ENCODE measurements around the gene RSPO1.

The RSPO1 gene

DNA sequence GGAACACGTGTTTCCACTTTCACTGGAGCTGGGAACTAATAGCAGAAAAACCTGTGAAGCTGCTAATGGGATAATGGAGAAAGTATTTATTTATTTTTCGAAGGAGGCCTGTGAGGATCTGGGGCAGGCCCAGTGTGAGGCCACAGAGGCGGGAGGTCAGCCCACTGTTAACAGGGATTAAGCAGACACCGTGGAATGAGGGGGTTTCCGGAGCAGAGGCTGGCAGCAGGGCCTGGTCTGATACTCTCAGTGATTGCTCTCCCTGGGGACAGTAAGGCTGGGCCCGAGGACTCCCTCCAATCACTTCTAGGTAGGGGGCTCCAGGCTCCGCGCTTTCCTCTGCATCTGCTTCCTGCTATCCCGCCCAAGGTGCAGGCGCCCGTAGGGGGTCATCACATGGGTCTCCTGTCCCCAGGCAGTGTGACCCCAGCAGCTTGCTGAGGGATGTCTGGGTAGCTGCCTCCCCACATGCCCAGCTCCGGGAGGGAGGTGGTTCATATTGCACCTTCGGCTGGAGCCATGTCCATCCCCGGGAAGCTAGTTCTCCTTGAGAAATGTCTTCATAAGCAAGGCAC lies 28.8 kb upstream of the RSPO1 start:
- no peak overlapping the region for H3K4me3 ChIP-seq (ENCODE audit: control insufficient read depth, low read depth, low read length)
- TF ChIP-seq, protein P1, sequence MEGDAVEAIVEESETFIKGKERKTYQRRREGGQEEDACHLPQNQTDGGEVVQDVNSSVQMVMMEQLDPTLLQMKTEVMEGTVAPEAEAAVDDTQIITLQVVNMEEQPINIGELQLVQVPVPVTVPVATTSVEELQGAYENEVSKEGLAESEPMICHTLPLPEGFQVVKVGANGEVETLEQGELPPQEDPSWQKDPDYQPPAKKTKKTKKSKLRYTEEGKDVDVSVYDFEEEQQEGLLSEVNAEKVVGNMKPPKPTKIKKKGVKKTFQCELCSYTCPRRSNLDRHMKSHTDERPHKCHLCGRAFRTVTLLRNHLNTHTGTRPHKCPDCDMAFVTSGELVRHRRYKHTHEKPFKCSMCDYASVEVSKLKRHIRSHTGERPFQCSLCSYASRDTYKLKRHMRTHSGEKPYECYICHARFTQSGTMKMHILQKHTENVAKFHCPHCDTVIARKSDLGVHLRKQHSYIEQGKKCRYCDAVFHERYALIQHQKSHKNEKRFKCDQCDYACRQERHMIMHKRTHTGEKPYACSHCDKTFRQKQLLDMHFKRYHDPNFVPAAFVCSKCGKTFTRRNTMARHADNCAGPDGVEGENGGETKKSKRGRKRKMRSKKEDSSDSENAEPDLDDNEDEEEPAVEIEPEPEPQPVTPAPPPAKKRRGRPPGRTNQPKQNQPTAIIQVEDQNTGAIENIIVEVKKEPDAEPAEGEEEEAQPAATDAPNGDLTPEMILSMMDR (conservative IDR thresholded peaks at IDR 0.05; ENCODE audit: control insufficient read depth, insufficient read depth, low read depth, low read length): no peak
- DNase-seq (ENCODE audit: low read depth): no peak

DNA sequence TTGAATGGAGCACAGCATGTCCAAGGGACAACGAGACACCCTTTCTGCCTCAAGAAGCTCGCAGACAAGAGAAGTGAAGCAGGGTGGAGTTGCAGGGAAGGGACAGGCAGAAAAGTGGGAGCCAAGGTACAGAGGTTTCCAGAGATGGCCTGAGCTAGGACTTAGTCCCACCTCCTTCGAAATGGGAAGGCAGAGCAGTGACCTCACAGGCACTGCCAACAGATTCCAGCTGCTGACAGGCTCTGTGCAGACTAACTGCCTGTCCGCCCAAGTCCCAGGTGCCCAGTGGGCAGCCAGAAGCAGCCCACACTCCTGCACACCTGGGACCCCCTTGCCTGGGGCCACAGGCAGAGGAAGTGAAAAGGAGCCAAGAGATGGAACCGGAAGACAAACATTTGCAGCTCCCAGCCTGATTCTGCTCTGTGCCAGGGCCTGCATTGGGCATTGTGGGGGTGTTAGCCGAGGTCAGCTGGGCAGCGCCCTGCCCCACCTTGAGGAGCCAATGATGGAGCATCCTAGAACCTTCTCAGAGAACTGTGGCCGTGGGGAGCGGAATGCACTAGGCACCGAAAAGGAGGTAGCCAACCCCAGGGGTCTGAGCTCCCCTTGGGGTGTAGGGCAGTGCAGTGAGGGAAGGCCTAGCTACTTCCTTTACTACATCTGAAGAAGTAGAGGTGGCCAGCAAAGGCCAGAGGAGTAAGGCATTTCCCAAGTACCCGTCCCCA lies 27.5 kb upstream of the RSPO1 start:
- TF ChIP-seq, protein P1 (conservative IDR thresholded peaks at IDR 0.05; ENCODE audit: control insufficient read depth, insufficient read depth, low read depth, low read length): no peak
- H3K4me3 ChIP-seq (ENCODE audit: control insufficient read depth, low read depth, low read length): no peak overlapping the region
- DNase-seq (ENCODE audit: low read depth): no peak

DNA sequence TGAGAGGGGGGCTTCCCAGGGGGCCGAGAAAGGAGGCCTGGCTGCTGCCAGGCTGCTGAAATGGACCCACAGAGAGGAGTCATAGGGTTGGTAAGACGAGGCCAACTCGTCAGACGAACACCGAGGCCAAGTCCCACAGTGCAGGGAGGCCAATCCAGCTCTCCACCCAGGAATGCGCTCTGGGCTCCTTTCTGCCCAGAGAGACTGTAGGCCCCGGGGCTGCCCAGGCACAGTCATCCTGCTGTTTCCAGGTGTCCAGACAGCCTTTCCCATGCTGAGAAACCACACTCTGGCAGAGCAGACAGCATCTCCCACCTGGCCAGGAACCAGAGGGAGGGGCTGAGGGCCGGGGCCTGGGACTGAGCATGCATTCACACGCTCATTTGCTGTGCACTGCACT lies 26.7 kb upstream of the RSPO1 start:
- no peak for DNase-seq (ENCODE audit: low read depth)
- TF ChIP-seq, protein P1 (conservative IDR thresholded peaks at IDR 0.05; ENCODE audit: control insufficient read depth, insufficient read depth, low read depth, low read length): no peak
- no peak overlapping the region for H3K4me3 ChIP-seq (ENCODE audit: control insufficient read depth, low read depth, low read length)

DNA sequence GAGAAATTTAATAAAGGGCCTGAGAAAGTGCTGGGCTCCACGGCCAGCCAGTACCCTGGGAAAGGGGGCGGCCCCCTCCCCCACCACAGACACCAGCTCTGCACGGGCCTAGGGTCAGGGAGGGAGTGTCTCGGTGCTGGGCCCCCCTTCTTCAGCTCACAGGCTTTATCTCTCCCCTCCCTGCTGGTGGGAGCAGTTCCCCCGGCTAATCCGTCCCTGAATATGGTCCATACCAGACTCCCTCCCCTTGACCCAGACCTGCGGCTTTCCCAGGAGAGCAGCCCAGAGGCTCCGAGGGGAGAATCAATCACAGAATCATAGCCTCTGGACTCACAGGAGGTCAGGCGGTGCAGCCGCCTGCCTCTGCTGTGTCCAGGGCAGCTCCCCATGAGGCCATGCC lies 26.0 kb upstream of the RSPO1 start:
- no peak for DNase-seq (ENCODE audit: low read depth)
- no peak overlapping the region for H3K4me3 ChIP-seq (ENCODE audit: control insufficient read depth, low read depth, low read length)
- TF ChIP-seq, protein P1 (conservative IDR thresholded peaks at IDR 0.05; ENCODE audit: control insufficient read depth, insufficient read depth, low read depth, low read length): no peak

DNA sequence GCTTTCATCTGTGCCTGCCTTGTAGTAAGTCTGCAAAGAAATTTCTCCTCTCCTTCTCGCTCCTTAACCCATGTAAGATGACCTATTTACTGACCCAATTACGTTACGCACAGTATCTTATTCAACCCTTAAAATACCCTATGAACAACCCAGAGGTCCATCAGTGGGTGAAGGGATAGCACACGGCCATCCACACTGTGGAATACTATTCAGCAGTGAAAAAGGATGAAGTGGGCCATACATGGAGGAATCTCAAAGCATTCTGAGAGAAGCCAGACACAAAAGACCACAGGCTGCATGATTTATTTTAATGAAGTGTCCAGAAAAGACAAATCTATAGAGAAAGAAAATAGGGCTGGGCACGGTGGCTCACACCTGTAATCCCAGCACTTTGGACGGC lies 23.8 kb upstream of the RSPO1 start:
- TF ChIP-seq, protein P1 (conservative IDR thresholded peaks at IDR 0.05; ENCODE audit: control insufficient read depth, insufficient read depth, low read depth, low read length): no peak
- H3K4me3 ChIP-seq (ENCODE audit: control insufficient read depth, low read depth, low read length): no peak overlapping the region
- no peak for DNase-seq (ENCODE audit: low read depth)

DNA sequence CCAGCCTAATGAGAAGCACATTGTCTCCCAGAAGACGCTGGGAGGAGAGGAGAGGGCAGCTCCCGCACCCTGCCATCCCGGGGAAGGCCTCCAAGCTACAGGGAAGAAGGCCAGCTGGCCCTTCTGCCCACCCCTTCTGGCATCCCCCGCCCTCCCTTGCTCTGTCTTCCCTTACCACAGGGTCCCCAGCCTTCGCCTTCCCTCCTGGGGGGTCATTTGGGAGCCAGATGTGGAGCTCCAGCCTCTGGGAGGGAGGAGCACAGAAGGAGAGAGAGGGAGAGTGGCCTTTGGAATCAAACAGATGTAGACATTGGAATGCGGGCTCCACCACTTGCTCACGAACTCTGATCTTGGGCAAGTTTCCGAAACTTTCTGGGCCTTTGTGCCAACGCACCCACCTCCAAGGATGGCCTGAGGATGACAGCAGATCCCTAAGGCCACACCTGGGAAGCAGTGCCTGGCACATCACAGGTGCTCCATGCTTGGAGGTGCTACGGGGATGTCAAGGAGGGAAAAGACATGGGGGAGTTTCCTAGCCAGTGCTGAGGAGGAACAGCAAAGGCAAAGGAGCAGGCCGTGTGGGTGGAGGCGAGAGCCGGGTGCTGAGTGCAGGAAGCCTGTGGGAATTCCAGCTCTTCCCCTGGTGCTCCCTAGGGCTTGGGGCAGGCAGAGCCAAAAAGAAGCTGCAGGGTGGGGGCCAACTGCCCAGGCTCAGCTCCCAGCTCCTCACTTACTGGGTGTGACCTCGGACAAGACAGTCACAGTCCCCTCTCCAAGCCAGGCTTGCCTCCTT lies 23.1 kb upstream of the RSPO1 start:
- no peak for DNase-seq (ENCODE audit: low read depth)
- TF ChIP-seq, protein P1 (conservative IDR thresholded peaks at IDR 0.05; ENCODE audit: control insufficient read depth, insufficient read depth, low read depth, low read length): no peak
- H3K4me3 ChIP-seq (ENCODE audit: control insufficient read depth, low read depth, low read length): no peak overlapping the region

All from fibroblast of mammary gland (primary cell).